ENCODE measurements around the gene CCL14. TPM values are rescaled to one million over a fixed set of nuclear protein-coding genes. Genes with fewer than 3 reads are reported as not detected.

Gene CCL14
- total and polyA plus RNA-seq, 9 of the 15 experiments (the other 6 are each of a cell fraction or from before 2014, with no cell fraction given), result not detected

- in situ Hi-C loops (cut with MboI) (no loop called here), intact Hi-C loops (cut with micrococcal nuclease) (loop anchor here (2.0 to 10.0 kb wide), 3 partner anchors 31 to 179 kb away; partner anchors contain the start of gene C17orf50)
- peak within 1 kb of the TSS; percentile 32 for H3K4me2 ChIP-seq (ENCODE audit: insufficient read depth, low read length)
- FAIRE-seq (no peak), DNase-seq (ENCODE audit: extremely low read depth in 1 of 4, low spot score in 3 of 4) (no peak), ATAC-seq (no peak)
- peak within 1 kb of the TSS; percentile 15; the same call in 1 of the 2 replicates for H2AFZ ChIP-seq (ENCODE audit: low read depth, low read length)
- H3K36me3 ChIP-seq (ENCODE audit: control insufficient read depth, insufficient read depth, low read length), result no peaks in the 10 kb centered on the region
- H3K27me3 ChIP-seq (ENCODE audit: control insufficient read depth in 2 of 2, insufficient read depth in 2 of 2, low read length in 2 of 2), result no peaks in the 10 kb centered on the region
- H3K4me1 ChIP-seq (replicated peaks in 1 of 2; ENCODE audit: control insufficient read depth in 2 of 2, insufficient read depth in 2 of 2, low read length in 2 of 2), result peaks cover 7 to 18% of the 10 kb centered on the region in 2 experiments; a peak in 3 of 5 replicates
- peaks cover 3% of the 10 kb centered on the region for H3K9me1 ChIP-seq (ENCODE audit: control insufficient read depth, insufficient read depth, low read length)
- H3K9ac ChIP-seq (ENCODE audit: insufficient read depth in 1 of 2, low read depth in 2 of 2, low read length in 2 of 2), result no peak within 1 kb of the TSS
- 41% methylated on average over 2 of the region's 2 CpGs for WGBS (ENCODE audit: insufficient coverage, low coverage, missing lambda C conversion rate)
- H3K27ac ChIP-seq (ENCODE audit: extremely low read depth, low read depth, low read length), result peak within 1 kb of the TSS; percentile 33; the same call in 1 of the 3 replicates
- H4K20me1 ChIP-seq (replicated peaks; ENCODE audit: control insufficient read depth, insufficient read depth, low read length), result no peaks in the 10 kb centered on the region
- no peaks in the 10 kb centered on the region for H3K79me2 ChIP-seq (ENCODE audit: control insufficient read depth, insufficient read depth, low read length)
- TF ChIP-seq HNRNPUL1 (IDR thresholded peaks at IDR 0.05; ENCODE audit: low read length) (no peak), GTF2B (IDR thresholded peaks at IDR 0.05; ENCODE audit: extremely low read depth, insufficient read length) (no peak)
- TF ChIP-seq, protein P1, sequence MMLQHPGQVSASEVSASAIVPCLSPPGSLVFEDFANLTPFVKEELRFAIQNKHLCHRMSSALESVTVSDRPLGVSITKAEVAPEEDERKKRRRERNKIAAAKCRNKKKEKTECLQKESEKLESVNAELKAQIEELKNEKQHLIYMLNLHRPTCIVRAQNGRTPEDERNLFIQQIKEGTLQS (IDR thresholded peaks at IDR 0.05), result peak; percentile 51
- TF ChIP-seq, protein P1 (CRISPR knock-in tag; conservative IDR thresholded peaks at IDR 0.05), result no peak
- BruUV-seq (replicated peaks), result no TSS peak
- POLR2A ChIA-PET, result interaction anchor here (0.8 to 1.3 kb wide), 6 partner anchors 12 to 135 kb away, joined by 3 to 9 read pairs (median 4); no protein-coding TSS in a partner anchor
- H3K9me3 ChIP-seq (replicated peaks; ENCODE audit: control insufficient read depth, insufficient read depth, low read depth, low read length), result no peaks in the 10 kb centered on the region
- CTCF ChIA-PET (ENCODE audit: low intra/inter-chr PET ratio), result no interaction called here
- no peak within 1 kb of the TSS for H3K4me3 ChIP-seq
Measured at GRCh38 chr17:35943537-35943936, 43.0 kb downstream of the CCL14 start, which contains the start of gene LYZL6. TSS of gene LYZL6 (minus strand) at chr17:35943713. CDS start at chr17:35939356, 4,357 bp downstream.

Measured in K562 (cell line).